GM18870 (cell line): Measurements from ENCODE around the gene FAM13A.

Experiments used
- ATAC-seq: cut with Tn5 transposase; IDR thresholded peaks from one replicate; pipeline ENCODE4 v1.9.1; 2021; ENCODE audit warnings: moderate library complexity; ENCODE audit not compliant: unreplicated experiment

The FAM13A gene

DNA sequence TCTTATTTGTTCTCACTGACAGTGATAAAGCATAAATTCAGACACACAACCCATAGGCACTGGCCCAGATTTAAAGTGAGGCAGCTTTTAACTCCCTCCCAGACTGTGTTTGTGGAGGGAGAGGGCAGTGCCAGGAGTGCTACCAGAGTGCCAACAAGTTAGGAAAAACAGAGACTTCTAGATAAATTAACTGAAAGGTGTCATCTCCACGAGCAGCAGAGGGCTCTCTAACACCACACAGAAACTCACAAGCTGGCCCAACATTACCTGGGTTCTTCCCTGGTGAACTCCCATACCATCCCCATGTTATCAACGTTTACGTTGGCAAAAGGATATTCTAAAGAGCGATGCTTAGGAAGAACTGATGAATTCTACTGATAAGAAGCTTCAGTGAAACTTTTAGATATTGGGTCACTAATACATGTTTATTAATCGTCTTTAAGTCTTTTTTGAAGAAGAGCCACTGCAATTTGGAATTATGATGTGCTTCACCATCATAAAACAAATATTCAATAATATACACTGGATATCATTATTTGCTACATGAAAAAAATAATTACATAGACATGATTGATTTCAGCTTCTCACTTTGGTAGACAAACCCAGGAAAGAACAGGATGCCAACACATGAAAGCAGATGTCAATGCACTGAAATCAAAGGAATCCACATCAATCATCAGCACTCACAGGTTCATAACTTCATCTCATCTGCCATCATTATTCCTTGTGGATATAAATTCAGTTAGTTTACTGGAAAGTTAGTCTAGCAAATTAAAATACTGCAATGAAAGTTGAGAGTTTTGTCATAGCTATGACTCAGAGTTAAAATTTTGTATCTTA, 238.1 kb downstream of the FAM13A start:
- ATAC-seq = no peak

DNA sequence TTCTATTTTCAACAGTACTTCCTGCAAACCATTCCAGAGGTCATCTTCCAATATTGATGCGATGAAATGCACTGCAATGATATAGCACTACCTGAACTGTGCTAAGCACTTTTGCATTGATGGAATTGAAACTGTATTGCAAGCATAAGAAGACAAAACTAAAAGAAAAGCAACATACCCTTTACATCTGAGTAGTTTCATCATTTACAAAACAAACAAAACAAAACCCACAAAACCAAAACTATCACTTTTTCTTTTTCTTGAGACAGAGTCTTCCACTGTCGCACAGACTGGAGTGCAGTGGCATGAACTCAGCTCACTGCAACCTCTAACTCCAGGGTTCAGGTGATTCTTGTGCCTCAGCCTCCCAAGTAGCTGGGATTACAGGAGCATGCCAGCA, 239.2 kb downstream of the FAM13A start:
- peak; percentile 59 for ATAC-seq

DNA sequence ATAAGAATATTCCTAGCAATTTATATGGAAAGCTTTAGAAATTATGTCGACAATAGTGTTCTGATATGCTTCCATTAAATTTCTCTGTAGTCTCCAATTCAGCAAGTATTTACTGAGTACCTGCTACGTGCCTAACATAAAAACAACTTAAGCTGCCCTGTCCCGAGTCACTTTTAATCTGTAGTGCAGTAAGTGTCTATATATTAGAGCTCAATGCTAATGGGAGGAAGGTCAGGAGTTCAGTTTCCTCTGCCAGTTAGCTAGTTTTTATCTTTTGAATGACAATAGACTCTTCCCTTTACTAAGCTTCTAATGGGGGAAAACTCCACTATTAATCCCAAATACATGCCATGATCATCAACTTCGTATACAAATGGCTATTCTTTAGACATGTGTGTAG, 240.6 kb downstream of the FAM13A start:
- ATAC-seq = no peak

DNA sequence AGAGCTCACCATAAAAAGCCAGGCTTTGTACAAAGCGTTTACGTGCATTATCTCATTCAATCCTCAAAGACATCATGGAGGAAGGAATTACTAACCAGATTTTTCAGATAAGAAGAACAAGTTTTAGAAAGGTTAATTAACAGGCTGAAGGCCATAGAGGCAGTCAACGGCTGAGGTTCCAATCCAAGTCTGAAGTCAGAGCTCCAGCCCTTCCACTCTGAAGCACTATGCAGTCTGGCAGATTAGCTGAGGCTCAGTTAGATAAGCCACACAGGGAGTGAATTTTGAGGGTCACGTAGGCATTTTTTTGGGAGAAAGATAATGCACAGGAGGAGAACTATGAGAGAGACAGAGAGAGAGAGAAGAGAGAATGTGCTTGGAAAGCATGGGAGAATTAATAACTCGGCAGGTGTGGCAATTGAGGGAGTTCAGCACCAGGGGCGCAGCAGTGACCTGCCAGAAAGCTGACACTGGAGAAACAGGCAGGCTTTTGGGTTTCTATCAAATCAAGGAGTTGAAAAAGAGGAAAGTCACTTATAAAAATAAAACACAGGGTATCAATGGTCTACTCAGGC, 242.9 kb downstream of the FAM13A start:
- no peak for ATAC-seq

DNA sequence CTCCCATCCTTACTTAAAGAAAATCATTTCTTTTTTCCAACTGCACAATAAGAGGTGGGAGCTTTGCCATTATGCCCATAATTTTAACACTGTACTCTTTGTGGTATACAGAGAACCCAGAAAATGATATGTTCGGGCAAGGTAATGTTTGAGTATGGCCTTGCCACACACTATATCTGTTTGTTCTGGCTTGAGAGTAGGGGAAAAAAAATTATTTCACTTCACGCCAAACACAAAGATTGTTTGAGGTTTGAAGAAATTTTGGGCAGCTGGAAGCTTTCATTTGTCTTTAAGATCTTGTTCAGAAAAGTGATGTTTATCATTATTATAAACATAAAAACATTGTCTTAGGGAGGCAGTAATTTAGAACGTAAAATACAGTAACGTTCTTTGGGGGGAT, 244.0 kb downstream of the FAM13A start:
- ATAC-seq = no peak

DNA sequence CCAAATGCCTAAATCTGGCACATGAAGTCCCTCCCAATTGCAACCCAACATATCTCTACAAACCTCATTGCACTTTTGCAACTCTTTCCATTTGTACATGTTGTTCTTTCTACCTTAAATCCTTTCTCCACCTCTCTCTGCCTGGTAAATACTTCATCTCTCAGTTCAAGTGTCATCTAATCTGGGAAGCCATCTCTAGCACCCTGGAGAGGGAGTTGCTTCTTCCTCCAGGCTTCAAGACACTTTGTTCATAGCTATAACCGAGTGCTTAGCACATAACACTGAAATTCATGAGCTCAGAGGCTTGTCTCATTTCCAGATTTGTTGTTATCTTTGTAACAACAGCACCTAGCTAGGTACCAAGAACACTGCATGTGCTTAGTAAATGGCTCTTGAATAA, 244.6 kb downstream of the FAM13A start:
- no peak for ATAC-seq

DNA sequence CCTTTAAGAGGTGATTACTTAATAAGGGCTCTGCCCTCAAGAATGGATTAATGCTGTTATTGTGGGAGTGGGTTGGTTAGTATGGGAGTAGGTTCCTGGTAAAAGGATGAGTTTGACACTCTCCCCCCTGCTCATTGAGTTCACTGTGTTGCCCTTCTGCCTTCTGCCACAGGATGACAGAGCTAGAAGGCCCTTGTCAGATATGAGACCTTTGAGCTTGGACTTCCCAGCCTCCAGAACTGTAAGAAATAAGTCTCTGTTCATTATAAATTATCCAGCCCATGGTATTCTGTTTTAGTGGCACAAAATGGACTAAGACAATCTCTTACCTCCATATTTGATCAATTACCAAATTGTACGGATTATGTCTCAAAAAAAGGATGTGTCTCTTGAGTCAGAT, 245.1 kb downstream of the FAM13A start:
- no peak for ATAC-seq

DNA sequence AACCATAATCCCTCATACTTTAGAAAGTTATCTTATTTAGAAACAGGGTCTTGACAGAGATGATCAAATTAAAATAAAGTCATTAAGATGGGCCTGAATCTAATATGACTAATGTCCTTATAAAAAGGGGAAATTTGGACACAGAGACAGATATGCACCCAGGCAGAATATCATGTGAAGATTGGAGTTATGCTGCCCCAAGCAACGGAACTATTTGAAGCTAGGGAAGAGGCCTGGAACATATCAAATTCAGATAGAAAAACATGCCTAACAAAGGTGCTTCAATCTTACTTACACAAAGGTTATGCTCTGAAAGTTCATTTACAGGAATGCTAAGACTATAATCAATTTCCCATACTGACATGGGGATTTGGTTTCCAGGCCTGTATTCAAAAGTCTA, 246.7 kb downstream of the FAM13A start:
- no peak for ATAC-seq

DNA sequence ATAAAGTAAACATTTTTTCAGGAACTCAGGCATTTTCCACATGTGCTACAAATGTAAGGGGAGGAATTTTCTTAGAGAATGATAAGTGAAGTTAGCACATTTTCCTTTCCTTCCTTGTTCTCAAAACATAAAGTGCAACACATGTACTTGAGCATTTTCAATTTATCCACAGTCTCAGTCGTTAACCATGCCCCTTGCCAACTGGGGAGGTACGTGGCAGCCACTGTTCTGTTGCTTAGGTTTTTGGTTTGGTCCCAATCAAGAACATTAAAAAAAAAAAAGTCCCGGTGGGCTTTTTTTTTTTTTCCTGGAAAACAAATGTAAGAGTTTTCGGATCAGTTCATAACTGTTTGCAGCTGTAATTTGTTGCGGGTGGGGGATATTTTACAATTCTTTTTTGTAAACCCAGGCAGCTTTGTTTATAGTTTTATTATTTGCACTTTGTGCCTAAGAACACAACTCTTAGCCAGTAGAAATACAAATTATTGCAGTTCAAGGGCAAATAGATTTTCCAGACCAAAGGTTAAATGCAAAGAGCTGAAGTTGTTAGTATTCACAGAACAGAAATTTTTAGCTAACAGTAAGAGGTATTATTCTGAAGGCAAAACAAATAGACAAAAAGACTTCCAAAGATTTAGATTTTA, 247.3 kb downstream of the FAM13A start:
- no peak for ATAC-seq

DNA sequence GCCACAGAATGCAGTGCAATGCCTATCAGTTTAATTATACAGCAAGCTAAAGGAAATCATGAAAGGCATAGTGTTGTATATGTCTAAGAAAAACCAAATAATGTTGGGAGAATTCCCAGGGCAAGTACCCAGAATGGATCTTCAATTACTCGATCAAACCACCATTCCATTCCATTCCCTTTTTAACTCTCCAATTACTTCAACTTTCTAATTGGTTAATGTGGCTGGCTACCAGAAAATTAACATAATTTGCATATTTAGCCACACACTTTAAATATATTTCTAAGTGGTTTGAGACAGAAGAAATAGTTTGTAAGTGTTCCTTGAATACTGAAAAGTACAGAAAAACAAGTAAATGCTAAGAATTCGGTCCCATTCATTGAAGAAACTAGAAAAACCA, 247.9 kb downstream of the FAM13A start:
- ATAC-seq = no peak

DNA sequence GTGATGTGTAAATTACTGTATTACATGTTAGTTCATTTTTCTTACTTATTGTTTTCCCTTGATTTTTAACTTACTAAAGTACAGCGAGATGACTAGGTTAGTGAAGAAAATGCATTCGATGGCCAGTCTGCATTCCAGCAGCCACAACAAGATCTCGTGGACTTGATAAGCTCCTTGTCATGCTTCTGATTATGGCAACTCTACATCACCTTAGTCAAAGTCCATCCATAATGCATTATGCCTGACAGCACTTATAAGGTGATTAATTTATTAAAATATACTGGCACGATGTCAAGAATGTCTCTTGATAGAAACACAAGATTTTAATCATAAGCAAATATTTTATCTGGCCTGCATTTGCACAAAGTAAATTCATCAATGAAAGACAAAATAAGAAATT, 249.5 kb downstream of the FAM13A start:
- ATAC-seq = no peak

DNA sequence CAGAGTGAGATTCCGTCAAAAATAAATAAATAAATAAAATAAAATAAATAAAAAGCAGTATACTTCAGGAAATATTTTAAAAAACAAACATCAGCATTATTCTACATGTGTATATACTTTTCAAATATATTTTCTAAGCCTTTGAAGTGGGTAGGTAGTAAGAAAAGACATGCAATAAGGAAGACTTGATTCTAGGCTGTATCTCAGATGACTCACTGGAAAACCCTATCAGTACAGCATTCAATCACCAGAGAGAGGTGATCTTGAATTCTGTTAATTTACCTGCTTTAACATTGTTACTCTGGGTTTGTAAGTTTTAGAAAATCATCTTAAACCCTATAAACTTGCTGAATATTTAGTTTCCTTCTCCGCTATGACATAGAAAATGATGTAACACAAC, 252.8 kb downstream of the FAM13A start:
- no peak for ATAC-seq

DNA sequence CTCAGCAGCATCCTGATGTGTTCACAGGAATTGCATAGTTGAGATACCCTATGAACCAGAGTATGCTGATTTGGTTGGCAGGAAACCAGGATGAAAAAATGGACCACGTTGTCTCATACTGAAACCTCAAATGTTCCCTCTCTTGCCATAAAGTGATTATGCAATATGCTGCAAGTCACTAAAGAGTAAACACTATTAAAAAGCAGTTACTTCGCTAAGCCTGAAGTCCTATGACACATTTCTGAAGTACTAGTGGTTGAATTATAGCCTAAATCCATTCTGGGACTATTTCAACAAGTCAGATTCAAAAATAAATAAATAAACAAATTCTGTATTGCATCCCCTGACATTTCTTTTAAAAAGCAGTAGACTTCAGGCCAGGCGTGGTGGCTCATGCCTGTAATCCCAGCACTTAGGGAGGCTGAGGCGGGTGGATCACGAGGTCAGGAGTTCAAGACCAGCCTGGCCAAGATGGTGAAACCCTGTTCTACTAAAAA, 253.3 kb downstream of the FAM13A start:
- ATAC-seq = peak; percentile 82

DNA sequence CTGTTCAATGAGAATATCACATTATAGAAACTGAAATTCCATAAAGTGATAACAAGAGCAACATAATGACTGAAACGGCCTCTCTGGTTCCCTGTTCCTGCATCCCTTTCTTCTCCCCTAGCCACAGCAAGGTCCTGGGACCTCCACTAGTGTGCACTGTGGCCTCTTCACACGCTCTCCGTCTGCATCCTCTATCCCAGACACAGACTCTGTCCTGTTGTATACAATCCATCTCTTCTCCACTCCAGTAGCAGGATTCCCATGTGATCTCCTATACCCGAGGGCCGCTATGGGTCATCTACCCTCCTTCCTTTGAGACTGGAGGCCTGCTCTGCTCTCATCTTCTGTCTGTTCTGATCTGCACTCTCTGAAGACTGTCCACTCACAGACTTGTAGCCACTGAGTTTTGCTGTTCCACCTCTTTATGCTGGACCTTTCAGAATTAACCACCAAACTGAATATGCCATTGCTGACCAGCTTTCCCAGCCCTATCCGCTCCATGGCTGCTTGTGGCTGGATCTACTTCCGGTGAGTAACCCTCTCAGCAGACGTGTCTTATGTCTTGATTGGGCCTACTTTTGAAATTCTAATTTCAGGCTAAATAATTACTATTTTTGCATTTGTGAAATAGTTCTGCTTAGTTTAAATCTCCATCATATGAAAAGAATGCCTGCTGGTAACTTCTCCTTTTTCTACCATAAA, 254.2 kb downstream of the FAM13A start:
- ATAC-seq = no peak

DNA sequence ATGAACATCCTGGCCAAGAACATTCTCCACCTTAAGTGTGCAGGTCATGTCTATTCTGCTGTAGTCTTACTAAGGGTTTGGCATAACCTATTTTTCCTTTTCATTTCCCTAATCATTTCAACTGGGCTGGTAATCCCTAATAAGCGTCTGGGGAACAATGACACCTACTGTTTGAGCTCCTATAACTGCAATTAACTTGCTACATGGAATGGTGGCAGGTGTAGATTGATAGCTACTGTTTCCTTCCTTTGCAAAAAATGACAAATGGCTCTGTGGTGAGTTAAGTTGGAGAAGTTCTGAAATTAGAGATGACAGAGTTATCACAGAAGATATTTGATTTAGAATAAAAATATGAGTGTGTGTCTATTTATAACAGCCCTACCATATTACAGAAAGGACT, 254.8 kb downstream of the FAM13A start:
- no peak for ATAC-seq

DNA sequence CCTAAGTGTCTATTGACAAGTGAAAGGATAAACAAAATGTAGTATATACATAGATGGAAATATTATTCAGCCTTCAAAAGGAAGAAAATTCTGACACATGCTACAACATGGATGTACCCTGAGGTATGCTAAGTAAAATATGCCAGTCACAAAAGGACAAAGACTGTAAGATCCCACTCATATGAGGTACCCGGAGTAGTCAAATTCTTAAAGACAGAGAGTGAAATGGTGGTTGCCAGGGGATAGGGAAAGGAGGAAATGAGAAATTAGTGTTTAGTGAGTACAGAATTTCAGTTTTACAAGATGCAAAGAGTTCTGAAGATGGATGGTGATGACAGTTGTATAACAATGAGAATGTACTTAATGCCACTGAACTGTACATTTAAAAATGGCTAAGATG, 257.1 kb downstream of the FAM13A start:
- ATAC-seq = no peak

DNA sequence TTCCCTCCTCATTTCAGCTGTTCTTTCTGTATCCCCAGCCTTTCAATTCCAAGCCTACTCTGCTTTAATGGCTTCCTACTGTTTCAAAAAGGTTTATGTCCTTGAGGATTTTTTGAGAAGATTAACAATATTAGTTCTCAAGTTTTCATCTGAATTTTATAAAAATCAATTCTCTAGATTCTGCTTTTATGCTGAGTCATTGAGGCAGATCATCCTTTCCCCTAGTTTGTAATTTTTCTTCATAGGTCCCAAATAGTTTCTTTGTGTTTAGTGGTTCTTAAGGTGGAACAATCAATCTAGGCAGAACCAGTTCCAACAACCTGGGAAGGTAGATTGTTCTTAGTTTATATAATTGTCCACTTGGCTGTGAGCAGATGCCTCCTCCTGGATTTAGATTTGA, 259.3 kb downstream of the FAM13A start:
- no peak for ATAC-seq

DNA sequence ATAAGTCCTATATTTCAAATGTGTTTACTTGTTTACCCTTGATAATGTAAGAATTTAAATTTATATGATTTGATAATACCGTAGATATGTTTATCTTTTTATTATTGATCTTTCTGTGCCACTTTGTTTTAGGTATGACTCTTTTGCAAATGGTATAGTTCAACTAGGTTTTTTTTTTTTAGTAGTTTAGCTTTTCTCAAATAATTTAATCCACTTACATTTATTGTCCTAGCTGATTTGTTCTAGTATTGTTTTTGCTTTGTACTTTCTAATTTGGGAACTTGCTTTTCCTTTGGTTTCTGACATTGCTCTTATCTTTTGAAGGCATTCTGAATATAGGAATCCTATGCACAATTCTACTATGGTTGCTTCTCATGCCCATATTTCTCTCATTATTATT, 260.4 kb downstream of the FAM13A start:
- no peak for ATAC-seq

DNA sequence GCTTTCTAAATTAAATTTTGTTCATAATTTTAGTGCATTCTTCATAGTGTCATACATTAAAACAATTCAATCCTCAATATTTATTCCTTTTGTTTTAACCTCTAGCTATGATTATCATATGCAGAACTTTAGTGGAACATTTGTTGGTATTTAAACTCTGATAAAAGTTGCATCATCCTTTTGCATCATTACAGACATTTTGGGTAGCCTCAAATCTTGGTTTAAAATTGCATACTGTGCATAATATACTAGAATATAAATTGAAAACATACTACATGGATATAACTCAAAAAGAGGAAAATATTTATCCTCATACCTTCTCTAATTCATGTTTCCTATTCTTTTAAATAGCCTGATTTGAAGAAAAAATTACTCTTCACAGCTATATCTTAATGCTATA, 262.0 kb downstream of the FAM13A start:
- ATAC-seq = no peak

DNA sequence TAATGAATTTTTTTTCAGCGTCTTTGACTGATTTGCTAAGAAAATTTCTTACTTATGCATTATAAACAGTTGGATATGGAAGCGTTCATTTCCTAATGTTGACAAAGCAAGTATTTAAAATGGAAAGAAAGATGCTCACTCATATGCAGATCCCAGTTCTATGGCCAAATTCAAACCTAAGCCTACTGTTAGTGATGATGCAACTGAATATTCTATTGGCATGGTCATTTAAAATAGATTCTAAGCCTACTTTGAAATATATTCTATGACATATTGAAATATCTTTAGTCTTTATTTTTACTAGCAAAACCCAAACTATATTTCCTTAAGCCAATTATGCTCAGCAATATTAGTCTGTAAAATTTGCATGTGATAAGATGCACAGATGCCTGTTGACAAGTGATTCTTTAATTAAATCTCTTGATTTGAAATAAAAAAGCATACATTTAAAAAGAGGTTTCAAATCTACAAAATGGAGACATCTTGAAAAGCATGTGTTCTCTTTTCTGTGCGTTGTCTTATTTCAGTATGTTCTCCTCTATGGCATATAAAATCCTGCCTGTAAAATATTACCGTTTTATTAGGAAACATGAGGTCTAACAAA, 262.8 kb downstream of the FAM13A start:
- no peak for ATAC-seq

DNA sequence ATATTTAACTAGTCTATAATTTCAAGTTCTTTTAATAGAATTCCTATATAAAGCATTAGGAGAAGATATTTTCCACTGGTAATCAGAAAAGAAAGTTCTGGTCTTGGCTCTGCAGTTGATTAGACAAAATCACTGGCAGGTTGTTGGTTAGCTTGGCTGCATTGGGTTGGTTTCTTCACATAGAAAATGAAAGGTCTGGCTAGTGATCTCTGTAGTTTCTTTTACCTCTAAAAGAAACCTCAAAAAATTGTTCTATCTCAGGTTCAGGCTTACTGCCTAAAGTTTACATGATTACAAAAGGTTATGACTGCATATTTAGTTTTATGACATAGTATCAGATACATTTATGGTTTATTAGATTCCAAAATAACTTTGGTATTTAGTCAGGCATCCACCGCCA, 263.5 kb downstream of the FAM13A start:
- peak; percentile 72 for ATAC-seq
